Right lobe of liver (tissue), 4 donors: ENCODE data around the gene HSPA12B.

Experiments
- CTCF ChIP-seq, 4 donors: fragments of 200-600 bp in 3 of 4; fragments of 450-650 bp in 1 of 4; IDR thresholded peaks; one replicate each; pipeline versions ENCODE4 v1.5.1 to v1.8.0; 2016 to 2022; ENCODE audit warnings: antibody characterized with exemption in 4 of 4, mild to moderate bottlenecking in 2 of 4
- POLR2A ChIP-seq: fragments of 450-650 bp; IDR thresholded peaks from one replicate; pipeline ENCODE4 v1.6.1; 2017; ENCODE audit warnings: antibody characterized with exemption, mild to moderate bottlenecking
- donor health status: DM: no; HTN: no; CAD: no.
- donor health status: DM: no; HTN: no; CAD: no.
- donor health status: DM: no; HTN: yes; CAD: no.

DNA sequence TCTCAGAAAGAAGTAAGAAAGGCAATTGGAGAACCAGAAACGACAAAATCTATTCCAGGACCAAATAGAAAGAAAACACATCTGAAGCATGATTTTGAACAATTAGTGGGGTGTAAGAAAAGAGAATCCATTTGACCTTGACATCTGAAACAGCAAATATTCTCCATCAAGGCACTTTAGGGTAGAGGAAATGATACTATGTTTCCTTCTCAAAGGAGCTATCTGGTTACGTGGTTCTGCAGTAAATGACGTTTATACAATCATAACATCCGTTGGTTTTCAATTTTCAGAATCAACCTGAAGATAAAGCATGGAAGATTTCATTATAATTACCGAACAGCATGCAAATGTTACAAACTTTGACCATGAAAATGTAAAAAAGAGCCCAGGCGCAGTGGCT lies 11.9 kb upstream of the HSPA12B start:
- TF ChIP-seq CTCF (IDR thresholded peaks at IDR 0.05) (no peak), POLR2A (no peak)
